GM10266 (cell line): ENCODE data around the gene SETD1A.
A peak's percentile ranks its signal among the peaks of the same experiment; 100 is the strongest.

Experiments
- DNase-seq: peaks from one replicate; pipeline ENCODE4 v3.0.0; 2012; ENCODE audit errors: extremely low spot score
- CTCF ChIP-seq: IDR thresholded peaks from 2 replicates; pipeline ENCODE4 v1.5.1; 2012; ENCODE audit warnings: mild to moderate bottlenecking, low read depth; ENCODE audit not compliant: control insufficient read depth, insufficient read depth; ENCODE audit errors: missing control alignments

Gene SETD1A

GRCh38 chr16:30950516-30951065, 7.0 kb upstream of the SETD1A start:
- TF ChIP-seq CTCF: no peak
- DNase-seq: no peak

GRCh38 chr16:30951193-30951592, 6.4 kb upstream of the SETD1A start:
- TF ChIP-seq CTCF: no peak
- no peak for DNase-seq

- TF ChIP-seq CTCF: no peak
- DNase-seq: no peak
Measured at GRCh38 chr16:30951750-30952149, 5.8 kb upstream of the SETD1A start.

- no peak for DNase-seq
- no peak for TF ChIP-seq CTCF
Measured at GRCh38 chr16:30953111-30953510, 4.4 kb upstream of the SETD1A start.

- TF ChIP-seq CTCF: peak; percentile 65
- no peak for DNase-seq
Measured at GRCh38 chr16:30953511-30954124, 3.9 kb upstream of the SETD1A start.

GRCh38 chr16:30954993-30955392, 2.6 kb upstream of the SETD1A start:
- no peak for DNase-seq
- TF ChIP-seq CTCF: no peak

- TF ChIP-seq CTCF: peak; percentile 36
- DNase-seq: peak; percentile 92
Measured at GRCh38 chr16:30956601-30957455, 726 bp upstream of the SETD1A start.
